ENCODE results near the gene PARN. TPM values are rescaled to one million over a fixed set of nuclear protein-coding genes. Genes with fewer than 3 reads are reported as not detected.
"Not testable (repeated sequence)": the region's sequence is repeated elsewhere in the genome, so short reads cannot be mapped to it uniquely, and the experiment has no call there.

Gene PARN
- total RNA-seq, 2 donors from 2014 or later, result 22.4 to 51.2 TPM

DNA sequence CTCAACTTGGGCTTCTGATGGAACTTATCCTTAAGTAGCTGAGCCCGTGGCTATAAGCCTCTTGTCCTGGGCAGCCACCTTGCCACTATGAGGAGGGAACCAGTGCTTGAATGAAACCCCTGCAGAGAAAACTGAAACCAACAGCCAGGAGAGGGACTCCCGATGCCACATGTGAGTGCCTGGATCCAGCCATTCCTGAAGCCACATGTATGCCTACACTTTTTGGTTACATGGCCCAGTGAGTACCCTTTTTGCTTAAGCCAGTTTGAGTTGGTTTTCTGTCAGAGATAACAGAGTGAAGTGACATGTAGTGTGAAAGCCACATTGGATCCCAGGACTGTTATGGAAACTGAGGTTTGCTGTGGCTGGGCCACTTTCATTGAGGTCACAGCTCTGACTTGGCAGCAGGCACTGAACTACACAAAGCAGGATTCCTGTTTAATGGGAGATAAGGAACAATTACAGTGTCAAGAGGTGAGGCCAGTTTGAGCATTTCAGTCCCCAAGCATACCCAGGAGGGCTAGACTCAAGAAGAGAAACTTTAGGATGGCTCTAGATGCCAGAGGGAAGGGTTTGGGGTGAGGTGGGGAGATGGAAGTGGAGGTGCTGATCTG lies 222.2 kb downstream of the PARN start:
- H3K4me1 ChIP-seq (replicated peaks), result no peaks in the 10 kb centered on the region
- DNase-seq (ENCODE audit: low spot score), result no peak
- TF ChIP-seq, protein P1, sequence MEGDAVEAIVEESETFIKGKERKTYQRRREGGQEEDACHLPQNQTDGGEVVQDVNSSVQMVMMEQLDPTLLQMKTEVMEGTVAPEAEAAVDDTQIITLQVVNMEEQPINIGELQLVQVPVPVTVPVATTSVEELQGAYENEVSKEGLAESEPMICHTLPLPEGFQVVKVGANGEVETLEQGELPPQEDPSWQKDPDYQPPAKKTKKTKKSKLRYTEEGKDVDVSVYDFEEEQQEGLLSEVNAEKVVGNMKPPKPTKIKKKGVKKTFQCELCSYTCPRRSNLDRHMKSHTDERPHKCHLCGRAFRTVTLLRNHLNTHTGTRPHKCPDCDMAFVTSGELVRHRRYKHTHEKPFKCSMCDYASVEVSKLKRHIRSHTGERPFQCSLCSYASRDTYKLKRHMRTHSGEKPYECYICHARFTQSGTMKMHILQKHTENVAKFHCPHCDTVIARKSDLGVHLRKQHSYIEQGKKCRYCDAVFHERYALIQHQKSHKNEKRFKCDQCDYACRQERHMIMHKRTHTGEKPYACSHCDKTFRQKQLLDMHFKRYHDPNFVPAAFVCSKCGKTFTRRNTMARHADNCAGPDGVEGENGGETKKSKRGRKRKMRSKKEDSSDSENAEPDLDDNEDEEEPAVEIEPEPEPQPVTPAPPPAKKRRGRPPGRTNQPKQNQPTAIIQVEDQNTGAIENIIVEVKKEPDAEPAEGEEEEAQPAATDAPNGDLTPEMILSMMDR (IDR thresholded peaks at IDR 0.05), result no peak
- TF ChIP-seq POLR2AphosphoS5 (IDR thresholded peaks at IDR 0.05) (no peak), POLR2A (IDR thresholded peaks at IDR 0.05) (no peak)
- 100% methylated on average over 2 of the region's 2 CpGs for WGBS
- H3K27ac ChIP-seq, result no peak overlapping the region
- no peak overlapping the region for H3K4me3 ChIP-seq
- H3K27me3 ChIP-seq (replicated peaks; ENCODE audit: insufficient read depth), result no peaks in the 10 kb centered on the region
- H3K36me3 ChIP-seq, result no peaks in the 10 kb centered on the region
- H3K9me3 ChIP-seq, result no peaks in the 10 kb centered on the region
- intact Hi-C loops (cut with DNase I), result no loop called here

DNA sequence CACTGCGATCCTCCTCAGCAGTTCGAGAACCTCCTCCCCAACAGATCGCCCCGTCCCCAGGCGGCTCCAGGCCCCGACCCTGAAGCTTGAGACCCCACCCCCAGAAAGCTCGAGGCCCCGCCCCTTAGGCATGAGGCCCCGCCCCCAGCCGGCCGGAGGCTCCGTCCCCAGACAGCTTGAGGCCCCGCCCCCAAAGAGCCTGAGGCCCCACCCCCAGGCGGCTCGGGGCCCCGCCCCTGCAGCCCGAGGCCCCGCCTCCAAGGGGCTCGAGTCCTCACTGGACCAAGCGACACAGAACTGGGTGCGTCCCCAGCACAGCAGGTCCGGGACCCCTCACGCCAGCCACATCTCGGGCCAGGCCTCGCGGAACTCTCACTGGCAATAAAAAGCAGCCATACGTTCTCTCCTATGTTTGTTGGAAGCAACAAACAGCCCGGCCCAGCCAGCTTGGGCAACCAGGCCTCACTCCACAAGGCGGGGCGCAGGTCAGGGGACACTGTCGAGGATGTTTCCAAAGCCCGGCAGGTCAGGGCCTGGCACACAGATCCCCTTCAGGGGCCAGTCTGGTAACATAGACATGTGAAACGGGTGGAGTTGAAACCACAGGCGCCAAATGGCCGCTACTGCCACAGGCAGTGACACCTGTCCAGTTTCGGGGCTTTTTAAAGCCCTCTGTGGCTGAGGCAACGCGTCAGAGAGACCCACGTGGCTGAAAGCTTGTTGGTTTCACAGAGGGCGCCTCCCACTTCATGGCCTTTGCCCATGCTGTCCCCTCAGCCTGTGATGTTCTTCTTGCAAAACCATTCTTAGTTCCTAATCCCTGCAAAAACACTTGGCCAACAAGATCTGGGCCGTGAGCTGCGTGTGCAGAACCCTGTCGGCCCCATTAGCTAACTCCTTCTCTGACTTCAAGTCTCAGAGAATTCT lies 224.2 kb downstream of the PARN start:
- Histone ChIP-seq H3K27ac (no peak overlapping the region), H3K36me3 (no peaks in the 10 kb centered on the region), H3K9me3 (no peaks in the 10 kb centered on the region), H3K4me3 (no peak overlapping the region), H3K4me1 (replicated peaks) (no peaks in the 10 kb centered on the region), H3K27me3 (replicated peaks; ENCODE audit: insufficient read depth) (no peaks in the 10 kb centered on the region)
- no peak for DNase-seq (ENCODE audit: low spot score)
- intact Hi-C loops (cut with DNase I), result no loop called here
- 50% methylated on average over 41 of the region's 43 CpGs for WGBS
- TF ChIP-seq POLR2AphosphoS5 (IDR thresholded peaks at IDR 0.05), result no peak
- TF ChIP-seq POLR2A (IDR thresholded peaks at IDR 0.05), result no peak
- TF ChIP-seq, protein P1 (IDR thresholded peaks at IDR 0.05), result no peak

DNA sequence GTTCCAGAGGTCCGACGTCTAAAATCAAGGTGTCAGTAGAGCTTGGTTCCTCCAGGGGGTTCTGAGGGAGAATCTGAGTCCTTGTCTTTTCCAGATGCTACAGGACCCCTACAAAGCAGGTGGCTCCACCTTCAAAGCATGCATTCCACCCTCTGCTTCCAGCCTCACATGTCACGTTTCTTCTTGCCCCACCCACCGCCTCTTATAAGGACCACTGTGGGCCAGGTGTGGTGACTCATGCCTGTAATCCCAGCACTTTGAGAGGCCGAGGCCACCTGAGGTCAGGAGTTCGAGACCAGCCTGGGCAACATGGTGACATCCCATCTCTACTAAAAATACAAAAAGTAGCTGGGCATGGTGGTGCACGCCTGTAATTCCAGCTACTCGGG lies 227.1 kb downstream of the PARN start:
- not testable (repeated sequence) for H3K4me1 ChIP-seq (replicated peaks); H3K36me3 ChIP-seq; H3K4me3 ChIP-seq

DNA sequence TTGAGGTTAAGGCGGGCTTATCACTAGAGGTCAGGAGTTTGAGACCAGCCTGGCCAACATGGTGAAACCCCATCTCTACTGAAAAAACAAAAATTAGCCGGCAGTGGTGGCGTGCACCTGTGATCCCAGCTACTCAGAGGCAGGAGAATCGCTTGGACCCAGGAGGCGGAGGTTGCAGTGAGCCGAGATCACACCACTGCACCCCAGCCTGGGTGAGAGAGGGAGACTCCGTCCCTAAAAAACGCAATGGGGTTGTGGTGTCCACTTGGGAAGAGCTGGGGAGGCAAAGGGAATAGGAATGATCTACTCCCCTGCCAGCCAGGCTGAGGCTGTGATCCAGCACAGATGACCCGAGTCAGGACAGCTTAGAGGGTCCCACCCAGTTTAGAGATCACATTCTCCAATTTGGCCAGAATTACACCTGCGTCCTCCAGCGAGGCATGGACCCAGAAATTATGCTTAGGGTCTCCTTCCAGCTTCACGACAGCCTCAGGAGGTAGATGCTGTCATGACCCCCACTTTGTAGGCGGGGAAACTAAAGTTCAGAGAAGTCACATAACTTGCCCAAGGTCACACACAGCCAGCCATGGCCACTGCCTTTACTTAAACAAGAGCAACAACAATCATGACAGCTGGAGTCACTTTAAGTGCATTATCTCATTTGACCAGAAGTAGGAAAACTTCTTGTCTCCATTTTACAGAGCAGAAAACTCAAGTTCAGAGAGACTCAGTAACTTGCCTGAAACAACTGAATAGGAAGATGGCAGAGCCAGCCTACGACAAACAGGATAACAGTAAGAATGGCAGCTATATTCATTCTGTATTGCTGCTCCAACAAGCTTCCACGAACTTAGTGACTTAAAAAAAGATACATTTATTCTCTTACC lies 227.7 kb downstream of the PARN start:
- intact Hi-C loops (cut with DNase I); H3K36me3 ChIP-seq; H3K27me3 ChIP-seq (replicated peaks; ENCODE audit: insufficient read depth); H3K4me3 ChIP-seq; H3K4me1 ChIP-seq (replicated peaks); H3K27ac ChIP-seq; H3K9me3 ChIP-seq; DNase-seq (ENCODE audit: low spot score): not testable (repeated sequence)
- WGBS, result 95% methylated on average over 15 of the region's 15 CpGs

More for the DNA sequence above, 227.1 kb downstream of the PARN start:
- H3K27me3 ChIP-seq (replicated peaks; ENCODE audit: insufficient read depth); H3K9me3 ChIP-seq; intact Hi-C loops (cut with DNase I); DNase-seq (ENCODE audit: low spot score); H3K27ac ChIP-seq: not testable (repeated sequence)
- WGBS, result 80% methylated on average over 8 of the region's 8 CpGs

DNA sequence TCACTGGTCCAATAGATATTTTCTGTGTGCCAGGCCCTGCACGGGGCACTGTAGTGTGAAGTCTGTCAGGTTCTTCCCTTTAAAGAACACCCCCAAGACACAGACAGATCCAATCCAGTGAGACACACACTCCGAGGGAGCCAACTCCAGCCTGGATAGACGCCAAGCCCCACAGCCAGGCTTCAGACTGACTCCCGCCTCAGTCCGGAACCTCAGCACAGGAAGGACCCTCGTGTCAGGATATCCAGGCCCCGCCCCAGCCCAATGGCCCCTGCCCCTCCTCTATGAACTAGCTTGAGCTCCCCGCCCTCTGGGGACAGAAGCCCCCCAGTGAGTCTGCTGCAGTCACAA lies 228.4 kb downstream of the PARN start:
- 46% methylated on average over 4 of the region's 8 CpGs for WGBS
- H3K9me3 ChIP-seq; H3K27ac ChIP-seq; intact Hi-C loops (cut with DNase I); H3K36me3 ChIP-seq; H3K4me3 ChIP-seq; H3K4me1 ChIP-seq (replicated peaks); DNase-seq (ENCODE audit: low spot score); H3K27me3 ChIP-seq (replicated peaks; ENCODE audit: insufficient read depth): not testable (repeated sequence)

DNA sequence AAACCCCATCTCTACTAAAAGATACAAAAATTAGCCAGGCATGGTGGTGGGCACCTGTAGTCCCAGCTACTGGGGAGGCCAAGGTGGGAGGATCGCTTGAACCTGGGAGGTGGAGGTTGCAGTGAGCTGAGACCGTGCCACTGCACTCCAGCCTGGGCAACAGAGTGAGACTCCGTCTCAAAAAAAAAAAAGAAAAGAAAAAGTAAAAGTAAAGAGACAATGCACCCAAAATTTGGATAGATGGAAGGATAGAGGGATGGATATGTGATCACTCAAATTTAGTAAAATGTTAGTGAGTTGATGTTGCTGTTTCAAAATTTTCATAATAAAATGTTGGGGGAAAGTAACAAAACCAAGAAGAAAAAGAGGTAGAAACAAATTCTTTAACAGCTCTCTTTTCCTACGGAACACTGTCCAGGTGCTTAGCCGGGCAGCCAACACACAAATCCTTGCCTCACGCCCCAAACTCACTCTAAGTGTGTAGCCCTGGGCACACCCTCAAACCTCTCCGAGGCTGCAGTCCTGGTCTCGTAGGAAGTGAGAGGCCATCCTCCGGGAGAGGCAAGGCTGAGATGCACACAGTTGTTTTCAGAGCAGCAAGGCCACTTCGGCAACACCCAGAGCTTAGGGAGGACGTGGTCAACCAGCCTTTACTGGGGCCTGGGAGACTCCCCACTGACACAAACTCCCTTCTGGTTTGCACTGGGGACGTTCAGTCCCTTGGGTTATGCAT lies 228.9 kb downstream of the PARN start:
- H3K27ac ChIP-seq; DNase-seq (ENCODE audit: low spot score); H3K4me1 ChIP-seq (replicated peaks); H3K36me3 ChIP-seq; intact Hi-C loops (cut with DNase I); H3K9me3 ChIP-seq; H3K4me3 ChIP-seq; H3K27me3 ChIP-seq (replicated peaks; ENCODE audit: insufficient read depth): not testable (repeated sequence)
- WGBS, result 82% methylated on average over 12 of the region's 12 CpGs

Data from prostate gland (tissue), 2 donors.